Body of pancreas (tissue), 4 donors: ENCODE results near the gene TBL1X. TPM values are rescaled to one million over a fixed set of nuclear protein-coding genes. Genes with fewer than 3 reads are reported as not detected.

Source experiments
- ATAC-seq: fragments of 150-250 bp; one replicate; pipeline ENCODE4 v1.9.1; 2016
- DNase-seq, 4 donors: peaks; one replicate each; pipeline ENCODE4 v3.0.0-alpha.2; 2019
- H3K27ac ChIP-seq, 4 donors: fragments of 200-600 bp; sonication (generic); 1 replicate in 3 of 4; 2 replicates in 1 of 4; pipeline versions ENCODE4 v1.5.1 to v1.6.1; 2016 to 2019; ENCODE audit warnings: mild to moderate bottlenecking in 1 of 4, mixed read lengths in 1 of 4, moderate library complexity in 1 of 4
- H3K27me3 ChIP-seq, 2 donors: fragments of 200-600 bp; sonication (generic); one replicate each; pipeline ENCODE4 v1.6.0; 2016; ENCODE audit warnings: mild to moderate bottlenecking in 1 of 2
- H3K36me3 ChIP-seq, 2 donors: fragments of 200-600 bp; sonication (generic); replicated peaks in 1 of 2; 2 replicates each; pipeline ENCODE4 v1.5.1; 2016; ENCODE audit warnings: low read depth in 2 of 2; ENCODE audit not compliant: insufficient read depth in 1 of 2
- H3K4me1 ChIP-seq: fragments of 200-600 bp; sonication (generic); one replicate; pipeline ENCODE4 v1.6.0; 2016
- H3K4me3 ChIP-seq, 2 donors: fragments of 200-600 bp; sonication (generic); 1 replicate in 1 of 2; 2 replicates in 1 of 2; pipeline ENCODE4 v1.5.1; 2016 to 2019
- H3K9me3 ChIP-seq, 3 donors: fragments of 200-600 bp; sonication (generic); 1 replicate in 2 of 3; 2 replicates in 1 of 3; pipeline ENCODE4 v1.5.1; 2016
- CTCF ChIP-seq, 7 experiments: fragments of 450-650 bp in 4 of 7; fragments of 200-600 bp in 3 of 7; sonication (generic) in 3 of 7; IDR thresholded peaks; one replicate each; pipeline ENCODE4 v1.5.1; 2016 to 2019; ENCODE audit warnings: antibody characterized with exemption in 7 of 7
- POLR2A ChIP-seq, 3 donors: fragments of 450-650 bp; IDR thresholded peaks; one replicate each; pipeline ENCODE4 v1.6.1; 2016; ENCODE audit warnings: antibody characterized with exemption in 3 of 3, mild to moderate bottlenecking in 2 of 3
- WGBS, 2 donors: methylation state at CpG; one replicate each; pipeline ENCODE4 v1.1.5; 2017; 5-methylcytosine and 5-hydroxymethylcytosine counted together
- intact Hi-C: fragments of 100-400 bp; cut with DNase I; formaldehyde crosslinking; loops from one replicate; pipeline ENCODE4 v1.15.1; 2023
- total RNA-seq, 2 donors: library from RNA; depleted of rRNA; stranded (reverse); fragments of >200 nt; gene quantifications; one replicate each; pipeline ENCODE4 v1.1.0, GENCODE V29; 2016

The TBL1X gene
- total RNA-seq, 2 donors from 2014 or later, result 7.9 to 16.3 TPM

- Histone ChIP-seq H3K36me3 (no peaks in the 10 kb centered on the region), H3K4me1 (no peaks in the 10 kb centered on the region), H3K4me3 (no peak overlapping the region), H3K27ac (no peak overlapping the region), H3K27me3 (no peaks in the 10 kb centered on the region), H3K9me3 (no peaks in the 10 kb centered on the region)
- TF ChIP-seq POLR2A (IDR thresholded peaks at IDR 0.05) (no peak), CTCF (IDR thresholded peaks at IDR 0.05) (no peak)
- ATAC-seq (no peak), DNase-seq (no peak)
- 88 to 97% methylated on average over 7 of the region's 14 CpGs for WGBS, 2 donors
- intact Hi-C loops, result no loop called here
These were observed 238.5 kb downstream of the TBL1X start for GRCh38 chrX:9703406-9703805.

GRCh38 chrX:9704876-9705465, 240.1 kb downstream of the TBL1X start:
- no peak for DNase-seq

GRCh38 chrX:9706421-9706820, 241.6 kb downstream of the TBL1X start:
- Histone ChIP-seq H3K36me3 (peaks cover 0 to 2% of the 10 kb centered on the region in 2 donors), H3K27me3 (no peaks in the 10 kb centered on the region), H3K4me1 (no peaks in the 10 kb centered on the region), H3K9me3 (no peaks in the 10 kb centered on the region), H3K27ac (no peak overlapping the region), H3K4me3 (no peak overlapping the region)
- ATAC-seq (no peak), DNase-seq (no peak)
- 69 to 76% methylated on average over 4 of the region's 4 CpGs for WGBS, 2 donors
- intact Hi-C loops, result no loop called here
- TF ChIP-seq CTCF (IDR thresholded peaks at IDR 0.05) (no peak), POLR2A (IDR thresholded peaks at IDR 0.05) (no peak)

More at GRCh38 chrX:9704876-9705465, 240.1 kb downstream of the TBL1X start:
- Histone ChIP-seq H3K36me3 (peaks cover 0 to 2% of the 10 kb centered on the region in 2 donors), H3K4me1 (no peaks in the 10 kb centered on the region), H3K4me3 (no peak overlapping the region), H3K27me3 (no peaks in the 10 kb centered on the region), H3K27ac (no peak overlapping the region), H3K9me3 (no peaks in the 10 kb centered on the region)
- 89 to 93% methylated on average over 1 to 6 of the region's 6 CpGs for WGBS, 2 donors
- ATAC-seq, result no peak
- intact Hi-C loops, result no loop called here
- no peak for TF ChIP-seq POLR2A (IDR thresholded peaks at IDR 0.05)
- TF ChIP-seq CTCF (IDR thresholded peaks at IDR 0.05), result no peak

- Histone ChIP-seq H3K9me3 (no peaks in the 10 kb centered on the region), H3K27me3 (no peaks in the 10 kb centered on the region), H3K4me1 (no peaks in the 10 kb centered on the region), H3K36me3 (peaks cover 0 to 2% of the 10 kb centered on the region in 2 donors), H3K4me3 (no peak overlapping the region), H3K27ac (no peak overlapping the region)
- ATAC-seq (no peak), DNase-seq (no peak)
- intact Hi-C loops, result no loop called here
- 85 to 86% methylated on average over 4 to 6 of the region's 13 CpGs for WGBS, 2 donors
- no peak for TF ChIP-seq POLR2A (IDR thresholded peaks at IDR 0.05)
- no peak for TF ChIP-seq CTCF (IDR thresholded peaks at IDR 0.05)
These were observed 242.6 kb downstream of the TBL1X start for GRCh38 chrX:9707306-9708033.
